Activated naive CD4-positive, alpha-beta T cell treated with anti-CD3 and anti-CD28 coated beads, Interleukin-2, amount 50 U/mL, for 16 hours (primary cell): ENCODE measurements around the gene GRB14.
"Not testable (repeated sequence)": the region's sequence is repeated elsewhere in the genome, so short reads cannot be mapped to it uniquely, and the experiment has no call there.

Experiments used
- DNase-seq: peaks from one replicate; pipeline ENCODE4 v3.0.0-alpha.2; 2020

Gene GRB14

GRCh38 chr2:164485541-164485940 lies 135.7 kb downstream of the GRB14 start:
- no peak for DNase-seq

GRCh38 chr2:164479460-164479859 lies 141.8 kb downstream of the GRB14 start:
- DNase-seq = no peak

- no peak for DNase-seq
These were observed 143.1 kb downstream of the GRB14 start for GRCh38 chr2:164478205-164478604.

- no peak for DNase-seq
These were observed 146.4 kb downstream of the GRB14 start for GRCh38 chr2:164474873-164475272.

- DNase-seq = no peak
These were observed 148.3 kb downstream of the GRB14 start for GRCh38 chr2:164473021-164473420.

- not testable (repeated sequence) for DNase-seq
These were observed 156.2 kb downstream of the GRB14 start for GRCh38 chr2:164465047-164465446.

GRCh38 chr2:164464376-164464775 lies 156.9 kb downstream of the GRB14 start:
- no peak for DNase-seq

- no peak for DNase-seq
These were observed 162.5 kb downstream of the GRB14 start for GRCh38 chr2:164458792-164459191.

- no peak for DNase-seq
These were observed 164.0 kb downstream of the GRB14 start for GRCh38 chr2:164457271-164457670.

GRCh38 chr2:164456619-164457018 lies 164.7 kb downstream of the GRB14 start:
- no peak for DNase-seq

- no peak for DNase-seq
These were observed 167.5 kb downstream of the GRB14 start for GRCh38 chr2:164453656-164454305.

GRCh38 chr2:164450278-164450677 lies 171.0 kb downstream of the GRB14 start:
- no peak for DNase-seq

- DNase-seq = no peak
These were observed 171.6 kb downstream of the GRB14 start for GRCh38 chr2:164449706-164450105.

- no peak for DNase-seq
These were observed 173.6 kb downstream of the GRB14 start for GRCh38 chr2:164447660-164448059.
